ENCODE measurements around the gene UBE2K. TPM values are rescaled to one million over a fixed set of nuclear protein-coding genes. Genes with fewer than 3 reads are reported as not detected.
"Not testable (repeated sequence)": the region's sequence is repeated elsewhere in the genome, so short reads cannot be mapped to it uniquely, and the experiment has no call there.

The UBE2K gene
- total RNA-seq, 2 experiments from 2014 or later: 74.9 to 78.7 TPM

GRCh38 chr4:39662683-39663082 is 35.3 kb upstream of the UBE2K start:
- no peaks in the 10 kb centered on the region for H3K9me3 Mint-ChIP-seq (ENCODE audit: insufficient read depth)
- H3K36me3 Mint-ChIP-seq (ENCODE audit: low read depth): no peaks in the 10 kb centered on the region
- CTCF ChIA-PET: interaction anchor here (0.7 to 1.2 kb wide), 3 partner anchors 193 to 255 kb away, joined by 3 to 4 read pairs (median 3); no protein-coding TSS in a partner anchor
- H3K4me1 Mint-ChIP-seq (ENCODE audit: low read depth): no peaks in the 10 kb centered on the region
- ATAC-seq: no peak
- DNase-seq: no peak
- H3K27ac Mint-ChIP-seq: no peak overlapping the region
- peaks cover 5% of the 10 kb centered on the region for H3K27me3 Mint-ChIP-seq (ENCODE audit: low read depth)
- no peak overlapping the region for H3K4me3 Mint-ChIP-seq
- POLR2A ChIA-PET: no interaction called here

DNA sequence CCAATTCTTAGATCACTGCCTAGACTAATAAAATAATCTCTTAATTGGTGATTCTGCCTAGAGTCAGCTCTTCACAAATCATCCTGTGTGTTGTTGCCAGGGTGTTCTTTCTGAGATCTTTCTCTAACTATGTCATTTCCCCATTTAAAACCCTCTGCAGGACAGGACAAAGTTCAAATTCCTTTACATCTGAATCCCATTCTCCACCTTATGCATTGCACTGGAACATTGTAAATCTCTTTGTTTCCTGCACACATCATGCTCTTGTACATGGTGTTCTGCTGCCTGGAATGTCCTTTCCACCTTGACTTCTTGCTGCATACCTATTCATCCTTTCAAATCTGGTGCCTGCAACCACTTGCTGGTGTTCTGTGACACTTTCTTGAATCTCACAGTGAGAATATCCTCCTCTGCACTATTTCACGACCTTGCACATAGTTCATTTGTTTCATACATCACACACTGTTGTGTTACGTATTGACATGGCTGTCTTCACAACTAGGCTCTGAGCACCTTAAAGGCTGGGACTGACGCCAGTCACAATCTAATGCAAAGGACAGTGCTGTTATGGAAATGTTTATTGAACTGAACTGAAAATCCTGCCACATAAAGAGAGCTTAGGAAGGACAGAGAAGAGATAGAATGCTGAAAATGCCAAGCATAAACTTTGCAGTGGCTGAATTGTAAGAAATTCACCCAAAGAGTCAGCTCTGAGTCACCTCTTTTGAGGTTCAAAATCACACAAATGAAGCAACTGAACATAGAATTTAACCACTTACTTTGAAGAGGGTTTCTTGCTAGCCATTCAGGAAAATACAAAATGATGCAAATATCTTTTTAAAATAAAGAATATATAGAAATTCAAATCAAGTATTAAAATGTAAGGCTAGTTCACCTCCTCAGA is 32.9 kb upstream of the UBE2K start:
- H3K4me1 Mint-ChIP-seq (ENCODE audit: low read depth): no peaks in the 10 kb centered on the region
- H3K36me3 Mint-ChIP-seq (ENCODE audit: low read depth): no peaks in the 10 kb centered on the region
- ATAC-seq (no peak), DNase-seq (peak; percentile 20)
- peaks cover 7% of the 10 kb centered on the region for H3K27me3 Mint-ChIP-seq (ENCODE audit: low read depth)
- H3K9me3 Mint-ChIP-seq (ENCODE audit: insufficient read depth): no peaks in the 10 kb centered on the region
- POLR2A ChIA-PET: no interaction called here
- no peak overlapping the region for H3K4me3 Mint-ChIP-seq
- no peak overlapping the region for H3K27ac Mint-ChIP-seq
- CTCF ChIA-PET: interaction anchor here (1.7 kb wide), 1 partner anchor 196 kb away, joined by 4 read pairs; no protein-coding TSS in a partner anchor

- no peak overlapping the region for H3K27ac Mint-ChIP-seq
- H3K9me3 Mint-ChIP-seq (ENCODE audit: insufficient read depth): no peaks in the 10 kb centered on the region
- ChIA-PET POLR2A (no interaction called here), CTCF (no interaction called here)
- no peak for DNase-seq
- ATAC-seq: no peak
- H3K27me3 Mint-ChIP-seq (ENCODE audit: low read depth): peaks cover 18% of the 10 kb centered on the region
- H3K4me1 Mint-ChIP-seq (ENCODE audit: low read depth): no peaks in the 10 kb centered on the region
- H3K36me3 Mint-ChIP-seq (ENCODE audit: low read depth): no peaks in the 10 kb centered on the region
- H3K4me3 Mint-ChIP-seq: no peak overlapping the region
These were observed 30.2 kb upstream of the UBE2K start for GRCh38 chr4:39667706-39668105.

GRCh38 chr4:39668887-39669286 is 29.0 kb upstream of the UBE2K start:
- CTCF ChIA-PET: interaction anchor here (0.8 kb wide), 1 partner anchor 108 kb away, joined by 5 read pairs; no protein-coding TSS in a partner anchor
- ATAC-seq (no peak), DNase-seq (no peak)
- Mint-ChIP-seq H3K4me3 (no peak overlapping the region), H3K27me3 (ENCODE audit: low read depth) (peaks cover 18% of the 10 kb centered on the region), H3K9me3 (ENCODE audit: insufficient read depth) (no peaks in the 10 kb centered on the region), H3K36me3 (ENCODE audit: low read depth) (no peaks in the 10 kb centered on the region), H3K4me1 (ENCODE audit: low read depth) (no peaks in the 10 kb centered on the region), H3K27ac (no peak overlapping the region)
- POLR2A ChIA-PET: interaction anchor here (0.6 kb wide), 1 partner anchor 724 kb away, joined by 3 read pairs; no protein-coding TSS in a partner anchor

GRCh38 chr4:39670296-39670695 is 27.6 kb upstream of the UBE2K start:
- CTCF ChIA-PET; ATAC-seq; H3K9me3 Mint-ChIP-seq (ENCODE audit: insufficient read depth); H3K27ac Mint-ChIP-seq; H3K4me1 Mint-ChIP-seq (ENCODE audit: low read depth); POLR2A ChIA-PET; H3K36me3 Mint-ChIP-seq (ENCODE audit: low read depth); DNase-seq; H3K4me3 Mint-ChIP-seq: not testable (repeated sequence)
- H3K27me3 Mint-ChIP-seq (ENCODE audit: low read depth): peaks cover 16% of the 10 kb centered on the region

DNA sequence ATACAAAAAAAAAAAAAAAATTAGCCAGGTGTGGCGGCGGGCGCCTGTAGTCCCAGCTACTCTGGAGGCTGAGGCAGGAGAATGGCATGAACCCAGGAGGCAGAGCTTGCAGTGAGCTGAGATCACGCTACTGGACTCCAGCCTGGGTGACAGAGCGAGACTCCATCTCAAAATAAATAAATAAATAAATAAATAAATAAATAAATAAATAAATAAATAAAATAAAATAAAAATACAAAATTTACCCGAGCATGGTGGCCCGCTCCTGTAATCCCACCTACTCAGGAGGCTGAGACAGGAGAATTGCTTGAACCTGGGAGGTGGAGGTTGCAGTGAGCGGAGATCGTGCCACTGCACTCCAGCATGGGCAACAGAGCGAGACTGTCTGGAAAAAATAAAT is 22.3 kb upstream of the UBE2K start:
- H3K4me1 Mint-ChIP-seq (ENCODE audit: low read depth); H3K27ac Mint-ChIP-seq; H3K36me3 Mint-ChIP-seq (ENCODE audit: low read depth); DNase-seq; POLR2A ChIA-PET; ATAC-seq; H3K9me3 Mint-ChIP-seq (ENCODE audit: insufficient read depth); H3K4me3 Mint-ChIP-seq: not testable (repeated sequence)
- H3K27me3 Mint-ChIP-seq (ENCODE audit: low read depth): peaks cover 26% of the 10 kb centered on the region
- CTCF ChIA-PET: interaction anchor here (1.6 kb wide), 1 partner anchor 19 kb away, joined by 3 read pairs; no protein-coding TSS in a partner anchor

DNA sequence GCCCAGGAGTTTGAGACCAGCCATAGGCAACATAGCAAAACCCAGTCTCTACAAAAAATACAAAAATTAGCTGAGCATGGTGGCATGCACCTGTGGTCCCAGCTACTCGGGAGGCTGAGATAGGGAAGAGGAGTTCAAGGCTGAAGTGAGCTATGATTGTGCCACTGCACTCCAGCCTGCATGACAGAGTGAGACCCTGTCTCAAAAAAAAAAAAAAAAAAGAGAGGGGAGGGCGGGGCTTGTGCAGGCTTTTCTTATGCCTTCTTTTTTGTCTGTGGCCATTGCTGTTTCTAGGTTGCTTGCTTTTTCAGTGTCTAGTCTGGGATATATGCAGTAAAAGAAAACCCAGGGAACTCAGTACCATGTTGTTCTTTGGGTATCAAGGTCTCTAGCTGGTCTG is 16.9 kb upstream of the UBE2K start:
- H3K4me1 Mint-ChIP-seq (ENCODE audit: low read depth); DNase-seq; H3K4me3 Mint-ChIP-seq; CTCF ChIA-PET; ATAC-seq; H3K36me3 Mint-ChIP-seq (ENCODE audit: low read depth); POLR2A ChIA-PET; H3K27ac Mint-ChIP-seq; H3K9me3 Mint-ChIP-seq (ENCODE audit: insufficient read depth): not testable (repeated sequence)
- peaks cover 13% of the 10 kb centered on the region for H3K27me3 Mint-ChIP-seq (ENCODE audit: low read depth)

- Mint-ChIP-seq H3K4me3 (no peak overlapping the region), H3K4me1 (ENCODE audit: low read depth) (peaks cover 2% of the 10 kb centered on the region)
These were observed 15.8 kb upstream of the UBE2K start for GRCh38 chr4:39682138-39682537.

GRCh38 chr4:39685990-39686389 is 11.9 kb upstream of the UBE2K start:
- no peak for ATAC-seq
- Mint-ChIP-seq H3K4me1 (ENCODE audit: low read depth) (peaks cover 2% of the 10 kb centered on the region), H3K36me3 (ENCODE audit: low read depth) (no peaks in the 10 kb centered on the region), H3K27me3 (ENCODE audit: low read depth) (no peaks in the 10 kb centered on the region), H3K27ac (no peak overlapping the region), H3K9me3 (ENCODE audit: insufficient read depth) (peaks cover 3% of the 10 kb centered on the region), H3K4me3 (no peak overlapping the region)
- CTCF ChIA-PET: no interaction called here
- POLR2A ChIA-PET: no interaction called here
- DNase-seq: no peak

More at GRCh38 chr4:39682138-39682537, 15.8 kb upstream of the UBE2K start:
- ATAC-seq (no peak), DNase-seq (no peak)
- POLR2A ChIA-PET: no interaction called here
- H3K27me3 Mint-ChIP-seq (ENCODE audit: low read depth): peaks cover 13% of the 10 kb centered on the region
- CTCF ChIA-PET: no interaction called here
- no peak overlapping the region for H3K27ac Mint-ChIP-seq
- H3K36me3 Mint-ChIP-seq (ENCODE audit: low read depth): no peaks in the 10 kb centered on the region
- H3K9me3 Mint-ChIP-seq (ENCODE audit: insufficient read depth): peaks cover 3% of the 10 kb centered on the region

GRCh38 chr4:39687014-39687413 is 10.9 kb upstream of the UBE2K start:
- ATAC-seq (no peak), DNase-seq (no peak)
- POLR2A ChIA-PET: no interaction called here
- Mint-ChIP-seq H3K4me1 (ENCODE audit: low read depth) (peaks cover 2% of the 10 kb centered on the region), H3K27ac (no peak overlapping the region), H3K36me3 (ENCODE audit: low read depth) (no peaks in the 10 kb centered on the region), H3K9me3 (ENCODE audit: insufficient read depth) (peaks cover 3% of the 10 kb centered on the region), H3K4me3 (no peak overlapping the region), H3K27me3 (ENCODE audit: low read depth) (no peaks in the 10 kb centered on the region)
- CTCF ChIA-PET: no interaction called here

DNA sequence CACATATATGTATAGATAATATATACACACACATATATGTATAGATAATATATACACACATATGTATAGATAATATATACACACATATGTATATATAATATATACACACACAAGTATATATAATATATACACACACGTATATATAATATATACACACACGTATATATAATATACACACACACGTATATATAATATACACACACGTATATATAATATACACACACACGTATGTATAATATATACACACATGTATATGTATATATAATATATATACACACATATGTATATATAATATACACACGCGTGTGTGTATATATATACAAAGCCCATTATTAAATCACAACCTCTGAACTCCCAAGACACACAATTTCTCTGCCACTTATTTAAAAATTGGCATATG is 8.0 kb upstream of the UBE2K start:
- ATAC-seq (no peak), DNase-seq (no peak)
- H3K9me3 Mint-ChIP-seq (ENCODE audit: insufficient read depth): peaks cover 3% of the 10 kb centered on the region
- no peaks in the 10 kb centered on the region for H3K36me3 Mint-ChIP-seq (ENCODE audit: low read depth)
- POLR2A ChIA-PET: no interaction called here
- no peak overlapping the region for H3K4me3 Mint-ChIP-seq
- CTCF ChIA-PET: no interaction called here
- peaks cover 2% of the 10 kb centered on the region for H3K4me1 Mint-ChIP-seq (ENCODE audit: low read depth)
- H3K27ac Mint-ChIP-seq: no peak overlapping the region
- H3K27me3 Mint-ChIP-seq (ENCODE audit: low read depth): no peaks in the 10 kb centered on the region

DNA sequence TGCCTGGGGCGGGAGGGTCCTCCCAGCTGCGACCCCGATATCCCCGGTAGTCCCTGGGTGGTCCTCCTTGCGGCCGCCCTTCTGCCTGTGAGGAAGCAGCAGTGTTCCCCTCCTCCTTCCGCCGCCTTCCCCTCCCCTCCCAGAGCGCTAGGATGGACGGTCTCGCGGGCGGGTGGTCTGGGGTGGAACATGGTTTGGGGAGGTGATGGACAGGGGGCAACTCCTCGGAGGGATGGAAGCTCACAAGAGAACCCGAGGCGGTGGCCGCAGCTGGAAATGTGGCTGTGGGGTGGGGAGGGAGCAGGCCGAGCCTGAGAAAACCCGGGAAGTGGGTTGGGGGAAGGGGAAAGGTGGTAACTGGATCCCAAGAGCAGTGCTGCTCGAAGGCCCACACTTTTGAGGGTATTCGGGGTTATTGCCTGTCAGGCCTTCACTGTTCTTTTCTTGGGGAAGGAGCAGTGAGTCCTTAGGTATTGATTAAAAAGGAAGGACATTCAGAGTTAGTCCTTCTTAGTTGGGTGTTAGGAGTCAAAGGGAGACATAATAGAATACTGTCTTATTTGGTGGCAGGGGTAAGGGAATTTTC is 581 bp downstream of the UBE2K start:
- Mint-ChIP-seq H3K4me3 (peak overlapping the region; percentile 99), H3K36me3 (ENCODE audit: low read depth) (peaks cover 24% of the 10 kb centered on the region), H3K27ac (peak overlapping the region; percentile 99), H3K27me3 (ENCODE audit: low read depth) (no peaks in the 10 kb centered on the region), H3K4me1 (ENCODE audit: low read depth) (peaks cover 38% of the 10 kb centered on the region), H3K9me3 (ENCODE audit: insufficient read depth) (no peaks in the 10 kb centered on the region)
- DNase-seq (no peak), ATAC-seq (peak; percentile 45)
- ChIA-PET POLR2A (interaction anchor here (0.6 to 2.1 kb wide), 9 partner anchors 60 to 517 kb away, joined by 3 to 11 read pairs (median 4); partner anchors contain the start of genes LIAS, RPL9, SMIM14 and UGDH), CTCF (interaction anchor here (0.8 to 1.5 kb wide), 7 partner anchors 167 to 281 kb away, joined by 3 to 9 read pairs (median 4); no protein-coding TSS in a partner anchor)
